Common myeloid progenitor, CD34-positive (primary cell): ENCODE data around the gene CROT.
"Not testable (repeated sequence)": the region's sequence is repeated elsewhere in the genome, so short reads cannot be mapped to it uniquely, and the experiment has no call there.

Source experiments
- CTCF ChIA-PET: fragments of 350-600 bp; sonication (Branson Sonifier 250); formaldehyde crosslinking; loops from one replicate; lab custom pipeline; 2021; ENCODE audit warnings: antibody characterized with exemption; lab: Charles Lee
- POLR2A ChIA-PET: fragments of 350-600 bp; sonication (Branson Sonifier 250); formaldehyde crosslinking; loops from one replicate; lab custom pipeline; 2021; ENCODE audit warnings: antibody characterized with exemption; lab: Charles Lee
- DNase-seq, 3 donors: peaks; one replicate each; pipeline versions ENCODE4 v3.0.0 to v3.0.0-alpha.2; 2013
- H3K27ac ChIP-seq, 2 experiments: 1 replicate in 1 of 2; 2 replicates in 1 of 2; pipeline ENCODE4 v1.7.0; 2013; ENCODE audit warnings: inconsistent platforms in 2 of 2, low read length in 2 of 2, mild to moderate bottlenecking in 2 of 2, low read depth in 1 of 2, moderate library complexity in 1 of 2; ENCODE audit not compliant: severe bottlenecking in 2 of 2, insufficient read depth in 1 of 2, poor library complexity in 1 of 2
- H3K27me3 ChIP-seq, 5 experiments: replicated peaks in 2 of 5; 1 replicate in 3 of 5; 2 replicates in 2 of 5; pipeline versions ENCODE4 v1.6.1 to v1.7.0; 2013; ENCODE audit warnings: low read length in 4 of 5, mild to moderate bottlenecking in 2 of 5, moderate library complexity in 2 of 5, inconsistent platforms in 1 of 5; ENCODE audit not compliant: insufficient read depth in 5 of 5, control insufficient read depth in 4 of 5
- H3K36me3 ChIP-seq, 4 experiments: 1 replicate in 2 of 4; 2 replicates in 2 of 4; pipeline versions ENCODE4 v1.6.1 to v1.7.0; 2013; ENCODE audit warnings: low read length in 3 of 4, control low read depth in 1 of 4, mild to moderate bottlenecking in 1 of 4; ENCODE audit not compliant: control insufficient read depth in 4 of 4, insufficient read depth in 4 of 4
- H3K4me1 ChIP-seq, 4 experiments: 1 replicate in 3 of 4; 2 replicates in 1 of 4; pipeline versions ENCODE4 v1.6.1 to v1.7.1; 2013; ENCODE audit warnings: low read length in 3 of 4, mild to moderate bottlenecking in 3 of 4, control low read depth in 1 of 4, inconsistent platforms in 1 of 4, moderate library complexity in 1 of 4; ENCODE audit not compliant: control insufficient read depth in 4 of 4, insufficient read depth in 4 of 4; ENCODE audit errors: control extremely low read depth in 1 of 4
- H3K4me3 ChIP-seq, 7 experiments: 1 replicate in 4 of 7; 2 replicates in 3 of 7; pipeline versions ENCODE4 v1.5.1 to v1.7.0; 2013; ENCODE audit warnings: mild to moderate bottlenecking in 7 of 7, low read length in 6 of 7, moderate library complexity in 6 of 7, inconsistent platforms in 2 of 7, low read depth in 2 of 7, control low read depth in 1 of 7; ENCODE audit not compliant: insufficient read depth in 4 of 7, control insufficient read depth in 1 of 7; ENCODE audit errors: extremely low read depth in 1 of 7
- H3K9me3 ChIP-seq, 5 experiments: 1 replicate in 4 of 5; 2 replicates in 1 of 5; pipeline versions ENCODE4 v1.6.1 to v1.7.1; 2013; ENCODE audit warnings: low read length in 4 of 5, mild to moderate bottlenecking in 2 of 5, inconsistent platforms in 1 of 5, low read depth in 1 of 5, moderate library complexity in 1 of 5; ENCODE audit not compliant: control insufficient read depth in 4 of 5, insufficient read depth in 2 of 5; ENCODE audit errors: control extremely low read depth in 1 of 5
- WGBS: methylation state at CpG from one replicate; pipeline ENCODE4 v1.1.5; 2013; ENCODE audit not compliant: insufficient coverage; 5-methylcytosine and 5-hydroxymethylcytosine counted together

The CROT gene

GRCh38 chr7:87317691-87318245 is 27.7 kb upstream of the CROT start:
- Histone ChIP-seq H3K27me3 (no peaks in the 10 kb centered on the region), H3K27ac (no peak overlapping the region), H3K9me3 (peaks cover 0 to 2% (median under 1%) of the 10 kb centered on the region in 5 experiments), H3K4me3 (no peak overlapping the region), H3K4me1 (peaks cover 0 to 2% (median 0%) of the 10 kb centered on the region in 4 experiments), H3K36me3 (peaks cover 0 to 3% (median 0%) of the 10 kb centered on the region in 4 experiments)
- WGBS = 100% methylated on average over 2 of the region's 2 CpGs
- no peak for DNase-seq
- CTCF ChIA-PET = interaction anchor here (1.0 to 8.5 kb wide), 2 partner anchors 12 to 98 kb away, joined by 3 to 157 read pairs; no protein-coding TSS in a partner anchor
- POLR2A ChIA-PET = no interaction called here

GRCh38 chr7:87318741-87319140 is 26.7 kb upstream of the CROT start:
- Histone ChIP-seq H3K4me3 (peak overlapping the region in 2 of 7 experiments; percentile 20 to 56), H3K4me1 (peaks cover 0 to 2% (median 0%) of the 10 kb centered on the region in 4 experiments), H3K36me3 (peaks cover 0 to 9% (median 4%) of the 10 kb centered on the region in 4 experiments), H3K27ac (no peak overlapping the region), H3K9me3 (peaks cover 0 to 8% (median 2%) of the 10 kb centered on the region in 5 experiments), H3K27me3 (no peaks in the 10 kb centered on the region)
- ChIA-PET POLR2A (no interaction called here), CTCF (interaction anchor here (1.0 to 1.9 kb wide), 3 partner anchors 26 to 97 kb away, joined by 3 to 8 read pairs (median 4); no protein-coding TSS in a partner anchor)
- DNase-seq = no peak
- 100% methylated on average over 1 of the region's 1 CpG for WGBS

- H3K4me3 ChIP-seq = peak overlapping the region in 4 of 7 experiments; percentile 13 to 56 (median 32)
- CTCF ChIA-PET = interaction anchor here (1.0 to 1.9 kb wide), 3 partner anchors 26 to 97 kb away, joined by 3 to 8 read pairs (median 4); no protein-coding TSS in a partner anchor
- H3K9me3 ChIP-seq, H3K27ac ChIP-seq, H3K27me3 ChIP-seq, POLR2A ChIA-PET, H3K4me1 ChIP-seq: not testable (repeated sequence)
- H3K36me3 ChIP-seq = peaks cover 0 to 12% (median 5%) of the 10 kb centered on the region in 4 experiments
- WGBS = 60% methylated on average over 6 of the region's 8 CpGs
- peak in 1 of 3 donors; percentile 44 for DNase-seq
Observed at GRCh38 chr7:87319154-87319581, 26.3 kb upstream of the CROT start.

GRCh38 chr7:87322912-87323311 is 22.6 kb upstream of the CROT start:
- peaks cover 6 to 38% (median 19%) of the 10 kb centered on the region in 5 experiments for H3K9me3 ChIP-seq
- CTCF ChIA-PET = interaction anchor here (1.7 to 3.2 kb wide), 2 partner anchors 9 to 93 kb away, joined by 4 to 12 read pairs; no protein-coding TSS in a partner anchor
- peaks cover 0 to 37% (median 8%) of the 10 kb centered on the region in 4 experiments for H3K36me3 ChIP-seq
- 100% methylated on average over 1 of the region's 1 CpG for WGBS
- POLR2A ChIA-PET = no interaction called here
- no peak for DNase-seq
- no peak overlapping the region for H3K4me3 ChIP-seq
- H3K27me3 ChIP-seq = no peaks in the 10 kb centered on the region
- H3K27ac ChIP-seq = no peak overlapping the region
- H3K4me1 ChIP-seq = no peaks in the 10 kb centered on the region

GRCh38 chr7:87325576-87326370 is 19.7 kb upstream of the CROT start:
- CTCF ChIA-PET = interaction anchor here (2.3 kb wide), 1 partner anchor 93 kb away, joined by 7 read pairs; no protein-coding TSS in a partner anchor
- 92% methylated on average over 1 of the region's 2 CpGs for WGBS

GRCh38 chr7:87328281-87328680 is 17.2 kb upstream of the CROT start:
- ChIA-PET POLR2A (no interaction called here), CTCF (interaction anchor here (1.3 to 1.6 kb wide), 2 partner anchors 18 to 71 kb away, joined by 3 read pairs; no protein-coding TSS in a partner anchor)
- DNase-seq = peak; percentile 57 to 72 (median 63)
- no CpG with 5 or more reads among the region's 3 CpGs for WGBS
- Histone ChIP-seq H3K4me1 (no peaks in the 10 kb centered on the region), H3K4me3 (peak overlapping the region in 1 of 7 experiments; percentile 11), H3K36me3 (peaks cover 0 to 58% (median 11%) of the 10 kb centered on the region in 4 experiments), H3K9me3 (peaks cover 4 to 63% (median 39%) of the 10 kb centered on the region in 5 experiments), H3K27ac (no peak overlapping the region), H3K27me3 (no peaks in the 10 kb centered on the region)

More at GRCh38 chr7:87325576-87326370, 19.7 kb upstream of the CROT start:
- H3K36me3 ChIP-seq = peaks cover 0 to 58% (median 14%) of the 10 kb centered on the region in 4 experiments
- no peaks in the 10 kb centered on the region for H3K4me1 ChIP-seq
- DNase-seq = no peak
- peaks cover 6 to 66% (median 39%) of the 10 kb centered on the region in 5 experiments for H3K9me3 ChIP-seq
- H3K27me3 ChIP-seq = no peaks in the 10 kb centered on the region
- POLR2A ChIA-PET = no interaction called here
- no peak overlapping the region for H3K4me3 ChIP-seq
- no peak overlapping the region for H3K27ac ChIP-seq
